Mesenteric fat pad (tissue), 1 donor: ENCODE data around the gene ZFPM1. TPM values are rescaled to one million over a fixed set of nuclear protein-coding genes. Genes with fewer than 3 reads are reported as not detected.
A peak's percentile ranks its signal among the peaks of the same experiment; 100 is the strongest.

Experiments used
- DNase-seq: peaks from one replicate; pipeline ENCODE4 v3.0.0-alpha.2; 2020; ENCODE audit warnings: low spot score
- total RNA-seq: library from RNA; stranded (reverse); fragmentation: NEBNext Ultra II Directional; extraction: Animal tissue kit (Norgen Biotek cat#: 25700); gene quantifications from one replicate; pipeline ENCODE4 v1.2.1, GENCODE V29; 2021
- donor health status: DM: yes; HTN: yes; CAD: no.

ZFPM1 gene
- total RNA-seq, 1 donor from 2014 or later, result 4.8 TPM

- DNase-seq, result no peak
Measured at GRCh38 chr16:88558457-88559442, 105.7 kb downstream of the ZFPM1 start.

DNA sequence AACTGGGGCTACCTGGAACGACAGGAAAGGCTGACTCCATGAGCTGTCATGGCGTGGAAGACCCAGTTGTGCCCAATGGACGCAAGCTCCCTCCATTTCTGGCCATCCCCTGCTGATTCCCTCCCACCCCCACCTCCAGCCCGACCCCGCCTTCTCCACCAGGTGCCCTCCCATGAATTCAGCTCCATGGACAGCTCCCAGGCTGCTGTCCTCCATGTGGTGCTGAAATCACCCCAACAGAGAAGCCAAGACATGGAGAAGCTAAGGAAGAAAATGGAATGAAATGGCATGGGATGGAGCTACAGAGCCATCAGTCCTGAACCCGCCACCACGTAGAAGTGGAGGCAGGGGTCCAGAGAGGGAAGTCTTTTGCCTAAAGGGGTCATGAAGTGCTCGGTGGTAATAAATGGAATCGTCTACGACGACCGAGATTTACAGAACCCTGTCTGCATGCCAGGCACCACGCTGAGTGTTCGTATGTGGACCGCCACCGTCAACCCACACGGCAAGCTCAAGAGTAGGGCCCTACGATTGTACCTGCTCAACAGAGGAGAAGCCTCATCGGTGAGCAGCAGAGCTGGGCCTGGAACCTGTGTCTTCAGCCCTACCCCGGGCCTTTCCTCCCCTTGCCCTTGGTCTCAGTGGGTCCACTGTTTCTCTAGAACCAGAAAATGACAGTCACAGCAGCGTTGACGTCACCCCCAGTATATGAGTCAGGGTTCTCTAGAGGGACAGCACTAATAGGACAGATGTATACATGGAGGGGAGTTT lies 107.8 kb downstream of the ZFPM1 start:
- no peak for DNase-seq

DNA sequence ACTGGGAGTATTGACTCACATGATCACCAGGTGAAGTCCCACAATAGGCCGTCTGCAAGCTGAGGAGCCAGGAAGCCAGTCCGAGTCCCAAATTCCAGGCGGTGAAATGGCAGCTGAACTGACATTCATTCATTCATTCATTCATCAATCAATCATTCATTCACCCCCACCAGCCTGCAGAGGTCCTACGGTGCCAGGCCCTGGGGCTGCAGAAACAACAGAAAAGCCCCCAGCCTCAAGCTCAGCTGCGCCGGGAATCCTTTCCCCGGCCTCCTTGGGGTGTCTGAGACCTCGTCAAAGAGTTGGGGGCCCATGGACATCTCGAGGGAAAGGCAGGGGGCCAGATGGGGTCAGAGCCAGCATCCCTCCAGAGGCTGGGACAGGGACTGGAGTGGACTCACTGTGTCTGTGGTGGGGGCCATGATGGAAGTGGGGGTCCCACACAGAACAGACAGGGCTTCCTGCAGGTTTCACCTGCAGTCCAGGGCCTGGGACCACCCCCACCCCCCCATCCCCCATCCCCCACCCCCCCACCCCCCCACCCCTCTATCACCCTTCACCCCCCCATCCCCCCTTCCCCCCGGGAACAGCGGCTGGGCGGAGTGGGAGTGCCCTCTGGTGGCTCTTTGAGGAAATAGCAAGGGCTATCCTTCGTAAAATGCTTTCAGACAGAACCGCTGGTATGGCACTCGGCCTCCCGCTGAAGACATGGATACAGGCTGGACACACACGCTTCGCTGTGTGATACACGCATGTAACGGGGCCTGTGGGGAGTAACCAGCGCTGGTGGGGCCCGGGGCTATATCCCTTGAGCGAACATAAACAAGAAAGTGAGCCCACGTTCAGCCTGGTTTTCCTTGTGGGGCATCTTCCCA lies 108.6 kb downstream of the ZFPM1 start:
- DNase-seq, result no peak

- DNase-seq, result no peak
Measured at GRCh38 chr16:88566158-88566557, 113.1 kb downstream of the ZFPM1 start.

DNA sequence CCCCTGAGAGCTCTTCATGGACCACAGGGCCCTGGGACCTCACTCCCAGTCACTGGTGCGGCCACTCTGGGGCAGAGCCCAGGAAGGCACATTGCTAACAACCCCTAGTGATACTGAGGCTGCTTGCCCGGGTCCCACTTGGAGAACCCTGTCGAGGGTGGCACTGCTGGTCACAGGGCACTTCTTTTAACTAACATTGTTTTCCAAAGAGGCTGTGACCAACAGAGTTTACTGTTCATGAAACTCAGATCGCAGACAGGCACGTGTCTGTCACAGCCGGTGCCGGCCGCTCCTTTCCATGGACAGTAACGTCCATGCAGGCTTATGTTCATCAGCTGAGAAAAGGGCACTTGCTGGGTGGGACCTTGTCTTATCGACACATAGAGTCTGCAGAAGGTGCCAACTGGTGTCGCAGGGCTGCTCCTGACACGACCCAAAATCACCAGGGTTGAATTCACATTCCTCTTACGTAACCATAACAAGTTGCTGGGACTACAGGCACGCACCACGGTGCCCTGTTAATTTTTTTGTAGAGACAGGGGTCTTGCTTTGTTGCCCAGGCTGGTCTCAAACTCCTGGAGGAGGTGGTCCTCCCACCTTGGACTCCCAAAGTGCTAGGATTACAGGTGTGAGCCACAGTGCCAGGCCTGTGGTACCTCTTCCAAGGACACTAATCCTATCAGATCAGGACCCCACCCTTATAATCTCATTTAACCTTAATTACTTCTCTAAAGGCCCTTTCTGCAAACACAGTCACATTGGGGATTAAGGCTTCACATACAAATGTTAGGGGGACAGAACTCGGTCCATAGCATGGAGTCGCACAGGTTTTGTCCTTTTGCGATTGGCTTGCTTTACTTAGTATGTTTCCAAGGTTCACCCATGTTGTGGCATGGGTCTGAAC lies 115.9 kb downstream of the ZFPM1 start:
- DNase-seq, result no peak

GRCh38 chr16:88569614-88569984 lies 116.5 kb downstream of the ZFPM1 start:
- DNase-seq, result no peak

- peak; percentile 99 for DNase-seq
Measured at GRCh38 chr16:88569985-88570690, 117.1 kb downstream of the ZFPM1 start, which contains the start of gene ZC3H18. Gene ZC3H18 (plus strand): TSS chr16:88570403. CDS start chr16:88577124, 6,721 bp downstream.

DNA sequence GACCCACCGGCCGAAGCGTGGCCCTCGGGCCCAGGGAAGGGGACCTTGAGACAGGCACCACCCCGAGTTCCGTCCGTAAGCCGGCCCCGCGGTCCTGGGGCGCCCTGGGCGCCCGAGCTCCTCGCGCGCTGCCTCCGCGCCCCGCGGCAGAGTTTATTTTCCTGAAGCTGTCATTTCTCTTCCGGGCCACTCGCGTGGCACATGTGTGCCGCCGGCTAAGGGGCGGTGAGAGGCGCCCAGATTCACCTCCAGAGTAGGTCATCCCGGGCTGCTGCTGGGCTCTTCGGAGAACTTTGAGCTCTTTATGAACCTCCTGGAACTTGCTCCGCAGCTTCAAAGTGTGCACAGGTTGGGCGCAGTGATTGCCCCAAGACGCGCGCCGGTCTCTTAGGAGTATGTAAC lies 117.6 kb downstream of the ZFPM1 start:
- no peak for DNase-seq

DNA sequence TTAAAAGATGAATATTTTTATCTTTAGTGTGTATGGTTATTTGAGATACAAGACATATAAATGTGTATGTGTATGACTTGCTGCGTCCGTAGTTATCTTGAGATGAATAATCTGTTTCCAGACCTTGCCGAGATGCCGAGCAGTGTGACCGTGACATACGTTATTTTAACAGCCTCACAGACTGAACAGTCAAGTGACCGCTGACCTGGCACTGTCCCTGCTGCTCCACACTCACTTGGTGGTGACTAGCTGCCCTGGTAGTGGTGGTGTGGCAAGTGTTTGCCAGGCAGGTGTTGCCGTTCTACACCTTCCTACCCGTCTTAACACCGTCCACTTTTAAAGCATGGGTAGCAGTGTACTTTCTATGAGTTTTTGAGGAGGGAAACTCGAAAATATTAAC lies 122.2 kb downstream of the ZFPM1 start:
- no peak for DNase-seq

DNA sequence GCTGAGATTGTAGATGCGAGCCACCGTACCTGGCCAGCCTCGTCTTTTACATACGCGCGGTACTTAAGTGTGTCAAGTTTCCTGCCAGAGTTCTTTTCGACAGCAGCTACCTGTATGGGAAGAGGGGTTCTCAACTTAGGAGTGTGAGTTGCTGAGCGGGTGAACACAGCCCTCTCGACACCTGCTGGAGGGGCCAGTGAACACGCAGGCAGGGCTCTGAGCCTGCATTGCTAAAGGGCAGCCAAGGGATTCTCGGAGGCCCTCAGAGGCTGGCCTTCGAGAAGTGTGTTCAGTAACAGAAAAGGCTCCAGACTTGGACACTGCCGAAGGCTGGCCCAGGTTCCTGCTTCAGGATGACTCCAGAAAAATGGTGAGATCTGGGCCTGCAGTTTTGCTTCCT lies 123.2 kb downstream of the ZFPM1 start:
- DNase-seq, result no peak

- DNase-seq, result no peak
Measured at GRCh38 chr16:88577166-88577565, 124.1 kb downstream of the ZFPM1 start.

DNA sequence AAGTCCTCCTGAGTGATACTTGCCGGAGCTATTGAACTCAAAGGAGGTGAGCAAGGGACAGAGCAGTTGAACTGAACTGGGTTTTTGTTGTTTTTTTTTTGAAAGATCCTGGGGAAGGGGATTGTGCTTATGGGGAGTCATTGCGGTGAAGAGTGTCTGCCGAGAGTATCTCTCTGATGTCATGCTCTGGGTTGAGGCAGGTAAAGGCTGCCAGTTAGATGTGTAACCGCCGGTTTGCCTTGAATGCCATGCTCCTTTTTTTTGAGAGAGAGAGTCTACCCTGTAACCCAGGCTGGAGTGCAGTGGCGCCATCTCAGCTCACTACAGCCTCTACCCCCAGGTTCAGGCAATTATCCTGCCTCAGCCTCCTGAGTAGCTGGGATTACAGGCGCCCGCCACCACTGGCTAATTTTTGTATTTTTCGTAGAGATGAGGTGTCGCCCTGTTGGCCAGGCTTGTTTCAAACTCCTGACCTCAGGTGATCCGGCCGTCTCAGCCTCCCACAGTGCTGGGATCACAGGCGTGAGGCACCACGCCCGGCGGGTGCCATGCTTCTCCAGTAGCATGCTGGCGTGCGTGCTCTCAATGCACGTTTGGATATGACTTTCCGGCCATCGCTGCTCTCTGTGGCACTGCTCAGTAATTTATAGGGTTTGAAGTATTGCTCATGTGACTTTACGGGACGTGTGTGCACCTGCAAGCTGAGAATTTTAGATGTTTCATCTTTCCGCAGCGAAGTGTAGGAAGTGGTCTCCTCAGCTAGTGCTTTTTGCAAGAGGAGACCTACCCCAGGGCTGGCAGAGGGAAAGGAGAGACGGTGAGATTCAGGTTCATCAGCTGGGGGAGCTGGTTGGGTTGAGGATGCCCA lies 125.6 kb downstream of the ZFPM1 start:
- no peak for DNase-seq

DNA sequence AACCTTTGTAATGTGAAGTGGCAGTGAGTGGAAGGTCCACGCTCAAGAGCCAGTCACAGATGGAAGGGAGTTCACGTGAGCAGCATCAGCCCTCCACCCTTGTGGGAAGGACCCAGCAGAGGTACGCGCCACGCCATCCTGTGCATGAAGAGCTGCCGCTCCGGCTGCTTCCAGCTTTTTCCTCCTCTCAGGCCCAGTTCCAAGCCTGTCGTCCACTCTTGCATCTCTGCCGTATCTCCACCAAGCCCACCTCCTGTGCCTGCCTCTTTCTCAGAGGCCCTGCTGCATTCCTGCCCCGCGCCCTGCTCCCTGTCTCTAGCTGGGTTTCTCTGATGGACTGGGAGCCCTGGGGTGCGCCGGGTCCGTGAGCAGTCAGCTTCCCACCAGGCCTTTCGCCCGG lies 127.3 kb downstream of the ZFPM1 start:
- no peak for DNase-seq

GRCh38 chr16:88581033-88581432 lies 128.0 kb downstream of the ZFPM1 start:
- DNase-seq, result no peak

DNA sequence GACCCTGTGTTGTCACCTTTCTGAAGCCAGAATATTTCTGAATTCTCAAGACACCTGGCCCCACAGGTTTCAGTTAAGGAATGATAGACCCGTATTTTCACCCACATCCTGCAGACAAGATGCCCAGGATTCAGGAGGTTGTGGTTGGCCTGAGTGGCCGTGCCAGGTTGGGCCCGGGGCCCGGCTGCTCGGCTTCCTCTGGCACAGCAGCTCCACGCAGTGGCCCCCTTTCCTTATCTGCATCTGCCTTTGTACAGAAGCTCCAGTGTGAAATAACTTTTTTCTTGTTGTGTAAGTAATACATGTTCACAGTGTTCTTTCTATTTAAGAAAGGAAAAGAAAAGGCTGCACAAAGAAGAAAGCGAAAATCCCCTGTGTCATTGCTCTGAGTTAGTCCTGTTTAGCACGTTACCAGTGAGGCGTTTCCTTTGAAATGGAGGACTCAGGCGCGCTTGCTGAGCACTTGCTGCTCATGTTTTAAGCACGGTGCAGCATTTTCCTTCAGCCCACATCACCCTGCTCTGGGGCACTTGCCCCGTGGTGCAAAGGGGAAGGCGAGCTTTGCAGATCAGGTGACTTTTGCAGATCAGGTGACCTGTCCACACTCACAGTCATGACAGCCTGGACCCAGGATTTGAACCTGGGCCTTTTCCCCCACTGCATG lies 130.0 kb downstream of the ZFPM1 start:
- no peak for DNase-seq

DNA sequence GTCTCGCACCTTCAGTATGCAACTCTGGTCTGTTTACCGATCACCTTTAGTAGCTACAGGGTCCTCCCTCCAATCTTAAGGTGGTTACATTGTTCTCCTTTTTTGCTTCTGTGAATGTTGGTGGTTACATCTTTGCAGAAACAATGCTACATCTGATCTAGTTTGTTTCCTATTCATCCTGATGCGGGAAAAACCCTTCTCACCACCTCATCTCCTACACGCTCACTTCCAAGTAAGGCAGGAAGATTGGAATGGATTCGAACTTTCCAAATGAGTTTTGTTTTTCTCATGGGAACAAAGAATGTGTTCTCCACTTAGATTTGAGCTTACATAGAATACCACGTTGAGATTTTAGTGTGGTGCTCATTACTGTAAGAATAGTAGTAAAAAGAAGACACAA lies 131.6 kb downstream of the ZFPM1 start:
- DNase-seq, result no peak

- DNase-seq, result no peak
Measured at GRCh38 chr16:88585269-88585668, 132.2 kb downstream of the ZFPM1 start.
